WI38 (cell line): ENCODE measurements around the gene TEPSIN.

Experiments used
- H3K4me3 ChIP-seq: 2 replicates; pipeline ENCODE4 v1.5.1; 2011; ENCODE audit warnings: low read depth, mild to moderate bottlenecking, control low read depth, low read length
- CTCF ChIP-seq: IDR thresholded peaks from 2 replicates; pipeline ENCODE4 v1.5.1; 2012; ENCODE audit warnings: low read depth, mild to moderate bottlenecking, control low read depth, low read length

Gene TEPSIN

GRCh38 chr17:81193470-81194224, 45.2 kb downstream of the TEPSIN start:
- H3K4me3 ChIP-seq, result no peak overlapping the region
- no peak for TF ChIP-seq CTCF

DNA sequence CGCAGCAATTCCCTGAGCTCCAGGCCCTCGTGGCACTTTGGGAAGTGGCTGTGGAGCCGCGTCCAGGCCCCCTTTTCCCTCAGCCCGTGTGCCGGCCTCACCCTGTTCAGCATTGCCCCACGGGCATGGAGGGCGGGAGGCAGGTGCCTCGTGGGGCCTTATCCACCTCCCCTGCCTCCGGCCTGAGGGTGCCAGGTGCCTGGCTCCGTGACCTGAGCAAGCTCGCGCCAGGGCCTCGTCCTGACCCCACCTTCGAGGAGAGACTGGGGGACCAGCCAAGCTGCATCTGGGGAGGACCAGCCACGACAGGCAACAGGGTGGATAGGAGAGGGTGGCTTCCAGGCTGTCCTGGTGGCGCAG, 45.8 kb downstream of the TEPSIN start:
- TF ChIP-seq CTCF, result no peak
- no peak overlapping the region for H3K4me3 ChIP-seq

GRCh38 chr17:81192386-81193050, 46.3 kb downstream of the TEPSIN start:
- no peak for TF ChIP-seq CTCF
- no peak overlapping the region for H3K4me3 ChIP-seq

DNA sequence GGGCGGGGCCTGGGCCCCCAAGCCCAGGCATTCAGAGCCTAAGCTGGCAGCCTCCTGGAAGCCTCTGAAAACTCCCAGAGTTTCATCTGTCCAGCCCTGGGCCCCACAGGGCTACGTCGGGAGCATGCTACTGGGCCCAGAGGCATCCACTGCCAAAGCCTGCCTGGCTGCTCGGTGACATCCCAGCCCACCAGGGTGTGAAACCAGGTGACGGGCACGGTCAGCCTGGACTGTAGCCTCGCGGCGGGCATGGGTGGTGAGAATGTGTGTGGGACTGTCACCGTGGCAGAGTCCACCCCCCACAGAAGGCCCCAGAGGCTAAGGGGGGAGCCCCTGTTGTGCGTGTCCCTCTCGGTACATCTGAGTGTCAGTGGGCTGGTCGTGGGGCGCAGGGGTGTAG, 47.2 kb downstream of the TEPSIN start:
- no peak overlapping the region for H3K4me3 ChIP-seq
- TF ChIP-seq CTCF, result no peak

DNA sequence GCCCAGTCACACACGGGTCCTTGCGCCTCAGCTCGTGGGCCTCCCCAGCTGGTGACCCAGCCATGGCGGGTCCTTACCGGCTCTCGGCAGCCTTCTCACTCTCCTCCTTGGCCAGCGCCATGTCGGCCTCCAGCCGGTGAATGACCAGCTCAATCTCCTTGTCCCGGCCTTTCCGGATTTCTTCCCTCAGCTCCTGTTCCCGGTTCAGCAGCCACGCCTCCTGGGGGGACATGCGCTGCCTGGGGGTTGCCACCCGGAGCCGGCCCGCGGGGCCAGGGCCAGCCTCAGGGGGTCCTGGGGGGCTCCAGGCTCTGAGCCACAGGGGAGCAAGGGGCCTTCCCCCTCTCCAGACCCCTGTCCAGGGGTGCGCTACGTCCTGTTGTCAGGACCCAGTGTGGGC, 47.7 kb downstream of the TEPSIN start:
- no peak for TF ChIP-seq CTCF
- H3K4me3 ChIP-seq, result no peak overlapping the region

DNA sequence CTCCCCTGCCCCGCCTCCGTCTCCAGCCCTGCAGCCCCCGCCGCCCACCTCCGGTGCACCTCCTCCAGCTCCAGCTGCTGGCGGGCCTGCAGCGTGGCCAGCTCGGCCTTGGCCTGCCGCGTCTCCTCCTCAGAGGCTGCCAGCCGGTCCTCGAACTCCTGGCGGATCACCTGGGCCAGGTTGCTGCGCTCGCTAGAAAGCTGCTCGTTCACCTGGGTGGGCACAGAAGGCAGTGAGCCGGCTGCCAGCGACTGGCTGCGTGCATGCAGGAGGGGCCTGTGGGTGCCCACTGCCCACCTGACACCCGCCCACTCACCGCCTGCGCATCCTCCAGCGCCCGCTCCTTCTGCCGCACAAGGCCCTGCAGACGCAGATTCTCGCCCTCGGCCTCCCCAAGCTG, 48.3 kb downstream of the TEPSIN start:
- TF ChIP-seq CTCF, result no peak
- no peak overlapping the region for H3K4me3 ChIP-seq
